Measurements from ENCODE around the gene CRYAB.

Gene CRYAB

DNA sequence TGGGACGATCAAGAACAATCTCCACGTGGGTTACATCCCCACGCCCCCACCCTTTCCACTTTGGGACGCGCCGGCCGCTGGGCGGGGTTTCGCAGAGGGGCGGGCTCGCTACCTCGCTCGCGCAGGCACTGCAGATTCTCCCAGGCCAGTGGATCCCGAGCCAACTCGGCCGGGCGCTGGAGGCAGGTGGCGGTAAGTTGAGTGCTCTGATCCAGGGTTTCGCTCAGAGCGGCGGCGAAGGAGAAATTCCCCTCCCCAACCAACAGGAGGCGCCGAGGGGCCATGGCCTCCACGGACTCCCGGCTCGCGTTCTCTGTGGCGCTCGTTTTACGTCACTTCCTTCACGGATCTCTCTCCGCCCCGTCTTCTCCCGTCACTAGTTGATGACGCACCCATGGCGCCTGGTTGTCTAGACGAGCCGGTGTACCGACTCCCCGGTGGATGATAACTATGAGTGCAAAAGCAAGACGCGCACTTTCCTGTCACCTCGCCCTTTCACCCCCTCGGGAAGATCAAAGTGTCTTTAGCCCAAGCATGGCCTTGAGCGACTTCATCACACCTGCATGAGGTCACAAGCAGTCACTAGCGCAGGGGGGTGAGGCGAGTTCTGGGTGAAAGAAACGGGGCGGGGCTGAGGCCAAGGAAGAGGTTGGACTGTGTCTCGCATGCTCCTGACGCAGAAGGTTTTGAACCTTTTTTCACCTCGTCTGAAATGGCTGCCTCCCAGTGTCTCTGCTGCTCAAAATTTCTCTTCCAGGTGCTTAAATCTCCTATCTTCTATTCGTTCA lies 32.5 kb downstream of the CRYAB start, which contains the start of the genes CFAP68 and FDXACB1:
CFAP68 (plus strand) TSS at position 693 of the 788 bp plus-strand sequence; CDS start at position 713, 20 bp downstream.
FDXACB1 (minus strand) TSS at position 317 of the 788 bp plus-strand sequence; CDS start at position 284, 33 bp downstream.
- peak; percentile 89 for DNase-seq (ENCODE audit: low read depth, low spot score)
- Histone ChIP-seq H3K27ac (ENCODE audit: low read length) (no peak within 1 kb of the TSS), H3K4me1 (ENCODE audit: control insufficient read depth, insufficient read depth, low read length) (no peaks in the 10 kb centered on the region), H3K27me3 (ENCODE audit: control insufficient read depth, insufficient read depth, low read length) (no peaks in the 10 kb centered on the region), H3K9me3 (ENCODE audit: control insufficient read depth, insufficient read depth, low read length) (no peaks in the 10 kb centered on the region), H3K4me3 (ENCODE audit: low read length) (peak within 1 kb of the TSS; percentile 62; the same call in 1 of the 2 replicates), H3K36me3 (ENCODE audit: control insufficient read depth, insufficient read depth, low read length) (no peaks in the 10 kb centered on the region)
- no CpG with 5 or more reads among the region's 55 CpGs for WGBS (ENCODE audit: insufficient coverage, insufficient read length)

DNA sequence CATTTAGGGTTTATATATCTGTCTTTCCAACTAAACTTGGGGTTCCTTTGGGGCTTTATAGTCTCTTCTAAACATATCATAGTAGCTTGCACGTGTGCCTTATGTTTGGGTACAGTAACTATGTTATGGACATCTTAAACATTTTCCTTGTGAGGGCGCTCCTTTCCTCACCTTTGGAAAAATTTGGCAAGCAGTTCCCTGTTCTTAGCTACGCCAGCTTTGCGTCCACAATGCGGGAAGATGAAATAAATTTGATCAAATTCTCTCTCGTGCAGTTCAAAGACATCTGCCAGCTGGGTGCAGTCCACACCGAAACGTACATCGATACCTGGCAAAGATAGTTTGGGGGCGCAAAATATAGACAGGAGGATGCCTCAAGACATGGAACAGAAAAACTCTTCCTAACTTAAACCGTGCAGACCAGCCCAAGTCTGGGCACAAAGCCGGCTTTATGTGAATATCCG lies 33.2 kb downstream of the CRYAB start:
- no peaks in the 10 kb centered on the region for H3K9me3 ChIP-seq (ENCODE audit: control insufficient read depth, insufficient read depth, low read length)
- no peaks in the 10 kb centered on the region for H3K27me3 ChIP-seq (ENCODE audit: control insufficient read depth, insufficient read depth, low read length)
- H3K27ac ChIP-seq (ENCODE audit: low read length): no peak overlapping the region
- H3K36me3 ChIP-seq (ENCODE audit: control insufficient read depth, insufficient read depth, low read length): no peaks in the 10 kb centered on the region
- no peaks in the 10 kb centered on the region for H3K4me1 ChIP-seq (ENCODE audit: control insufficient read depth, insufficient read depth, low read length)
- no CpG with 5 or more reads among the region's 13 CpGs for WGBS (ENCODE audit: insufficient coverage, insufficient read length)
- peak overlapping the region; percentile 62; the same call in 1 of the 2 replicates for H3K4me3 ChIP-seq (ENCODE audit: low read length)
- no peak for DNase-seq (ENCODE audit: low read depth, low spot score)

DNA sequence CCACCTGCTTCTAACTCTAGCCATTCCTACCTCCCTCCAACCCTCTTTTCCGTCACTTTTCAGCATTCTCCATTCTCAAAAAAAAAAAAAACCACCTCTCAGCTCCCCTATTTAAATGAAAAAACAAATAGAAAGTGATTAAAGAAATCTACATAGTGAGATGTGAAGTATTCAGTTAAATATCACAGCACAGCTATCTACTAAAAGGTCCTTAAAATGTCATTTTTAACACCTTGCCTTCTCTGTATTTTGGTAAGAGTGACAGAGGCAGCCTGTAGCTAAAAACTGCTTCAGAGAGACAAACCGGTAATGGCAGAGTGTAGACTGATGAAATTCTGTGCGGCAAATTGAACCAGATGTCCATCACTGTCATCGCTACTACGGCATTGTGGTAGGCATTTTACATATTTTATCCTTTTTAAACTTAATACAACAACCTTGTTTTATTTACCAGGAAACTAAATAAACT lies 39.8 kb downstream of the CRYAB start:
- H3K4me1 ChIP-seq (ENCODE audit: control insufficient read depth, insufficient read depth, low read length): no peaks in the 10 kb centered on the region
- H3K27ac ChIP-seq (ENCODE audit: low read length): no peak overlapping the region
- no peaks in the 10 kb centered on the region for H3K9me3 ChIP-seq (ENCODE audit: control insufficient read depth, insufficient read depth, low read length)
- no CpG with 5 or more reads among the region's 5 CpGs for WGBS (ENCODE audit: insufficient coverage, insufficient read length)
- H3K36me3 ChIP-seq (ENCODE audit: control insufficient read depth, insufficient read depth, low read length): no peaks in the 10 kb centered on the region
- peak overlapping the region; percentile 95; the same call in 1 of the 2 replicates for H3K4me3 ChIP-seq (ENCODE audit: low read length)
- no peak for DNase-seq (ENCODE audit: low read depth, low spot score)
- no peaks in the 10 kb centered on the region for H3K27me3 ChIP-seq (ENCODE audit: control insufficient read depth, insufficient read depth, low read length)

DNA sequence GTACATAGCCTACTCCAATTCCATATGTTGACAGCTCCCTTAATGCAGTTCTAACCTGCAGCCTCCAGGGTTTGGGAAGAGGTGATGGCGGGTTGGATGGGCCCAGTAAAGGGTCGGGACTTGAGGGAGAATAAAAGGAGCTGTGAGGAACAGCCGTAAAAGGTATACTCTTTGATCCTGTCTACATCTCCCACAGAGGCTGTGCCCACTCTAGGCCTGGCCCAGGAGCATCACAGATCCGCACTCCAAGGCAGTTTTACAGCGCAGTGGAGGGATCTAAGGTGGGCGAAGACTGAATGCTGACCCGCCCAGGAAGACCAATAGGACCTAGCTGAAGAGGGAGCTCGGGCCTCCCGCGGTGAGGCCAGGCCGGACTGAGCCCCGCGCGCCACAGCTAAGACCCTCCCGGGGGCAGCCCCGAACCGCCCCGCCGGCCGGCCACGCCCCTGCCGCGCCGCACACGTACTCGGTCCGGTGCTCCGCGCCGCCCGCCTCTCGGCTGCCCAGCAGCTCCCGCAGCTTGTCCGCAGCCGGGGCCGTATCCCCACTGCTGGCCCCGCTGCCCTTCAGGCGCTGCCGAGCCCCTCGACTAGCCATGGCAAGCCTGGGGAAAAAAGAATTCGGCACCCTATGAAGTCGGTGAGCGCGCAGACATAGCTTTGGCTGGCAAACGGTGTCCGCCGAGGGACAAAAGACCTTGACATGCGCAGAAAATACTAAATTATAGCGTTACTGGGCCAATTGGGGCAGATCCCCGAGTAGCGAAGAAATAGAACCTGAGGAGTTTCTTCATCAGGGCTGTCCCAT lies 40.5 kb downstream of the CRYAB start, which contains the start of gene ALG9:
ALG9 (minus strand) TSS at position 696 of the 807 bp plus-strand sequence; CDS start at position 597, 99 bp downstream.
- Histone ChIP-seq H3K36me3 (ENCODE audit: control insufficient read depth, insufficient read depth, low read length) (no peaks in the 10 kb centered on the region), H3K9me3 (ENCODE audit: control insufficient read depth, insufficient read depth, low read length) (no peaks in the 10 kb centered on the region), H3K4me3 (ENCODE audit: low read length) (peak within 1 kb of the TSS; percentile 95), H3K4me1 (ENCODE audit: control insufficient read depth, insufficient read depth, low read length) (no peaks in the 10 kb centered on the region), H3K27ac (ENCODE audit: low read length) (no peak within 1 kb of the TSS), H3K27me3 (ENCODE audit: control insufficient read depth, insufficient read depth, low read length) (no peaks in the 10 kb centered on the region)
- DNase-seq (ENCODE audit: low read depth, low spot score): peak; percentile 58
- no CpG with 5 or more reads among the region's 51 CpGs for WGBS (ENCODE audit: insufficient coverage, insufficient read length)

DNA sequence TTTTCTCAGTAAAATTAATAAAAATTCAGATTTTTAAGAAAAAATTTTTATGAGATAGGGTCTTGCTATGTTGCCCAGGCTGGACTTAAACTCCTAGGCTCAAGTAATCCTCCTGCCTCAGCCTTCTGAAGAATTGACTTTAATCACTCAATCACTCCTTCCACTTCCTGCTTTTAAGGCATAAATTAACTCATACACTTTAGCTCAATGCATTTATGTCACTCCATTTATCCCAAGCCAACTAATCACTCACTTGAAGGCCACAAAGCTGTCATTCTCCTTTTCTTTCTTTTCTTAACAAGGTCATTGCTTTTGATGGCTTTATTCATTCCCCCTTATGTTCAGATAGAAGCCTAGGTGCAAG lies 41.1 kb downstream of the CRYAB start:
- Histone ChIP-seq H3K9me3 (ENCODE audit: control insufficient read depth, insufficient read depth, low read length) (no peaks in the 10 kb centered on the region), H3K27me3 (ENCODE audit: control insufficient read depth, insufficient read depth, low read length) (no peaks in the 10 kb centered on the region), H3K36me3 (ENCODE audit: control insufficient read depth, insufficient read depth, low read length) (no peaks in the 10 kb centered on the region), H3K4me1 (ENCODE audit: control insufficient read depth, insufficient read depth, low read length) (no peaks in the 10 kb centered on the region), H3K27ac (ENCODE audit: low read length) (no peak overlapping the region), H3K4me3 (ENCODE audit: low read length) (peak overlapping the region; percentile 95; the same call in 1 of the 2 replicates)
- DNase-seq (ENCODE audit: low read depth, low spot score): no peak

DNA sequence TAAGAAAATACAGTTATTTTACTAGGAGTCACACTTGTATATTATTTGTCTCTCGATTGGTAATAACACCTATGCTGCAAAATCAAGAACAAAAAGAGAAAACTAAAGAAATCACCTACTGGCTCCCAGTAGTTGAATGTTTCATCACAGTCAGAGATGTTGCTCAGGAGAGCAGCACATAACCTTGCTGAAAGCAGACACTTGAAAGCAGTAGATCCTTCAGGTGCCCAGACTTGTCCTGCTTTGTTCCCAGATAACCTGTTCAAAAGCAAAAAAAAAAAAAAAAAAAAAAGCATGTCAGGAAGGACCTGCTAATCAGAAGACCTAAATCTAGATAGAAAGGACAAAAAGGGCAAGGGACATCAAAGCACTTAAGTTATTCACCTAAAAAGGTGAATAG lies 41.5 kb downstream of the CRYAB start:
- Histone ChIP-seq H3K27ac (ENCODE audit: low read length) (no peak overlapping the region), H3K4me1 (ENCODE audit: control insufficient read depth, insufficient read depth, low read length) (no peaks in the 10 kb centered on the region), H3K9me3 (ENCODE audit: control insufficient read depth, insufficient read depth, low read length) (no peaks in the 10 kb centered on the region), H3K36me3 (ENCODE audit: control insufficient read depth, insufficient read depth, low read length) (no peaks in the 10 kb centered on the region), H3K4me3 (ENCODE audit: low read length) (no peak overlapping the region), H3K27me3 (ENCODE audit: control insufficient read depth, insufficient read depth, low read length) (no peaks in the 10 kb centered on the region)
- DNase-seq (ENCODE audit: low read depth, low spot score): no peak
- WGBS (ENCODE audit: insufficient coverage, insufficient read length): no CpG with 5 or more reads among the region's 1 CpG

DNA sequence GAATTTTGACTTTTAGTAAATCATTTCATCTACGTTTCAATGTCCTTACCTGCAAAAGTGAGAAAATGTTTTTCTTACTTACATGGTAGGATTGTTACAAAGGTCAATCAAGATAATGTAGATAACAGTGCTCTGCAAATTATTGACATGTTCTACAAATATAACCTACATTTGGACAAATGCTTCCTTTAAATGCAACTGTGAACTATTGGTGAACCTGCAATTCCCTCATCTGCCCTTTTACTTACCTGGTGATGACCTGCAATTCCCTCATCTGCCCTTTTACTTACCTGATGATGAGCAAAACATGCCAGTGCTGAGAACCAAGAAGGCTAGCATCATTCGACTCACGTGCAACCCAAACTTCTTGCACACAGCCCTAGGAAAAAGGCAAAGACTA lies 51.3 kb downstream of the CRYAB start:
- Histone ChIP-seq H3K36me3 (ENCODE audit: control insufficient read depth, insufficient read depth, low read length) (no peaks in the 10 kb centered on the region), H3K9me3 (ENCODE audit: control insufficient read depth, insufficient read depth, low read length) (no peaks in the 10 kb centered on the region), H3K27me3 (ENCODE audit: control insufficient read depth, insufficient read depth, low read length) (no peaks in the 10 kb centered on the region), H3K27ac (ENCODE audit: low read length) (no peak overlapping the region), H3K4me1 (ENCODE audit: control insufficient read depth, insufficient read depth, low read length) (no peaks in the 10 kb centered on the region), H3K4me3 (ENCODE audit: low read length) (no peak overlapping the region)
- no CpG with 5 or more reads among the region's 3 CpGs for WGBS (ENCODE audit: insufficient coverage, insufficient read length)
- no peak for DNase-seq (ENCODE audit: low read depth, low spot score)
